EH (cell line): ENCODE measurements around the gene NOSIP.

ENCODE experiments used
- DNase-seq: peaks from one replicate; pipeline ENCODE4 v3.0.0-alpha.2; 2015; ENCODE audit warnings: low read depth

The NOSIP gene

GRCh38 chr19:49570997-49571676 is 9.2 kb downstream of the NOSIP start:
- peak; percentile 38 for DNase-seq

- DNase-seq, result peak; percentile 85
These were observed 10.1 kb downstream of the NOSIP start for GRCh38 chr19:49570138-49570856.

- peak; percentile 29 for DNase-seq
These were observed 12.4 kb downstream of the NOSIP start for GRCh38 chr19:49567861-49568441.

GRCh38 chr19:49566302-49566701 is 14.1 kb downstream of the NOSIP start:
- no peak for DNase-seq

GRCh38 chr19:49565261-49565660 is 15.1 kb downstream of the NOSIP start:
- DNase-seq, result no peak

DNA sequence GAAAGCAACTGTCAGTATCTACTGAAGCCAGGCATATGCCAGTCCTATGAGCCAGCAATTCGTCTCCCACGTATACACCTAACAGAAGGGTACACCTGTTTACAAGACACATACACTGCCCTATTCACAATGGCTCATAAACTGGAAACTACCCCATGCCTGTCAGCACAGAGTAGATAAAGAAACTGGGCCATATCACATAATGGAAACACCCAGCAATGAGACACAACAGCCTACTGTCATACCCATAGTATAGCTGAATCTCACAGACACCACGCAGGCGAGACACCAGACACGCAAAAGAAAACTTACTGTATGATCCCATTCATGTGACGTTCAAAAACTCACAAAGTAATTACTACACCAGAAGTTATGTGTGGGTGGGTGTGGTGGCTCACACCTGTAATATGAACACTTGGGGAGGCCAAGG is 15.7 kb downstream of the NOSIP start:
- DNase-seq, result no peak

DNA sequence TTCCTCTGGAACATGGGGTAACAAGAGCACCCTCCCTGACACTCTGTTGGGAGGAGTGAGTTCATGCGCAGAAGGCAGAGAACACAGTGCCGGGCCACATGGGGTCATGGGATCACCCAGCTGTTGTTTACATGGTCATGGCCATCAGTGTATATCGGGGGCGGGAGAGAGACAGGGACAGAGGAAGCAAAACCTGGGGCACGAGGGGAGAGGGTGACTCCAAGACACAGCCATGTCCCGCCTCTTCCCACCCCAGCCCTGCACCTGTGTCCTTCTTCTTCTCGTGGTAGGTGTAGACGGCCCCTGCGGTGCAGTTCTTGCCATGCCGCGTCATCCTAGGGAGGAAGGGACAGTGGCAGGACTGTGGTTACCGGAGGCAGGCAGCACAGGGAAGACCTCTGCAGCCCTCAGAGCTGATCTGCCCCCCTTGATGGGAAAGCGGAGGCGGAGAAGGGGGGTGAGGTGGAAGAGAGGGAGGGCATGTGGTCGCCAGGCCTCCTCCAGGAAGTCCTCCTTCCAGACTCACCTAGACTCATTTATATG is 19.9 kb downstream of the NOSIP start:
- no peak for DNase-seq

- no peak for DNase-seq
These were observed 20.4 kb downstream of the NOSIP start for GRCh38 chr19:49559928-49560327.

DNA sequence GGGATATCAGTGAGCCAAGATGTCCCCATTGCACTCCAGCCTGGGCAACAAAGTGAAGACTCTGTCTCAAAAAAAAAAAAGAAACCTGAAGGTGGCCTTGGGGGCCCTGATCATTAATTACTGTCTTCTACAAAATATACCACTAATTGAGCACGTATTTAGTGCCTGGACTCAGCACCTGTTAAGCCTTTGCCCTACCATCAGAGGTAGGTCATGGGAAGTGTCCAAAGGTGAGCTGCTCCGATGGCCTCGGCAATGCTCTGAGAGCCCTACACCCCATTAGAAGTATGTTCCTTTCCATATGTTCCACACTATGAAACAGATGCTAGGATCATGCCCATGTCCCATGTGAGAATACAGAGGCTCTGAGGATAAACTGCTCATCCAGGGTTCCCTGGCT is 20.9 kb downstream of the NOSIP start:
- no peak for DNase-seq

GRCh38 chr19:49558591-49558990 is 21.8 kb downstream of the NOSIP start:
- no peak for DNase-seq

GRCh38 chr19:49557641-49558325 is 22.6 kb downstream of the NOSIP start:
- DNase-seq, result no peak

- no peak for DNase-seq
These were observed 23.7 kb downstream of the NOSIP start for GRCh38 chr19:49556412-49557398.

GRCh38 chr19:49555600-49556411 is 24.6 kb downstream of the NOSIP start:
- peak; percentile 43 for DNase-seq

DNA sequence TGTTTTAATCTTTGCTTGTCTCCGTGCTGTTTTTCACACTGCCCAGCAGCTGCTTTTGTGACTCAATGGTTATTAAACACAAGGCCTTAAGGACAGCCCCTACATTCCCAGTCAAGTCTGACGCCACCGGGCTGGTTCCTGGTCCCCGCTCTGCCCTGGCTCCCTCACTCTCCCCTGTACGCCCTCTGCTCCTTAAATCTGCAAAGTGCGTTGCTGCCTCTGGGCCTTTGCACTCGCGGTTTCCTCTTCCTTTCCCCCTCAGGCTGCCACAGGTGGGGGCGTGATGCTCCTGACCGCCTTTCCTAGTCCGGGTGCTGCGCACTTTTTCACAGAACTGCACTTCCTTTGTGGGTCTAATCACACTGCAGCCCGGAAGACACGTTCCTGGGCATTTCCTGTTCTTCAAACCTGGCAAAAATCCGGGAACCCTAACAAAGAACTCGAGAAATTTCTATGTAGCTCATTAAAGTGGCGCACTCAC is 25.6 kb downstream of the NOSIP start:
- DNase-seq, result no peak

DNA sequence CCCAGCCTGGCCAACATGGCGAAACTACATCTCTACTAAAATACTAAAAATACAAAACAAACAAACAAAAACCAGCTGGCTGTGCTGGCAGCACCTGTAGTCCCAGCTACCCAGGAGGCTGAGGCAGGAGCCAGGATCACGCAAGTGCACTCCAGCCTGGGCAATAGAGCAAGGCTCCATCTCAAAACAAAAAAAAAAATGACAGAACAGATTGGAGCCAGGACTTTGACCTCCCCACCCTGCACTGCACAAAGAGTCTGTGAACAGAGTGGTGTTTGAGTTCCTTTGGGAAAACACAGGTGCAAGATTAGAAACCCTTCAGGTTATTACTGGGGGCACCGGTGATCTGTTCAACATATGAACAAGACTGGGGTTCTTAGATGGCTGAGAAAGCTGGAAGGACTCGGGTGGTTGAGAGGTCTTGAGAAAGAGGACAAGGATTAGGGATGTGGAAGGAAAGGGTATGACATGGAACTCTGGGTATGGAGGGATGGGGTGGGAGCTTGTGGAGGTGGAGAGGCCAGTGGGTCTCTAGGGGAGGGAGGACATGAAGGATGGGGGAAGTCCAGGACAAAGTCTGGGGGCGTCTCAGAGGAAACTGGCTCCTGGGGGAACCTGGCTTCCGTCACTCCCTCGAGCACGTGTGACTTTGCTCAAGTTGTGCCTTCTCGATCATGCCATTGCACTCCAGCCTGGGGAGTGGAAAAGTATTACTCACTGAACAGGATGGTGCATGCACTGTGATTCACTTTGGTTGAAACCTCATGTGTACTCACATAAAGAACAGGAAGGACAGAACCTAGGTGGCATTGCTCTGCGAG is 26.7 kb downstream of the NOSIP start:
- peak; percentile 76 for DNase-seq

GRCh38 chr19:49552749-49553148 is 27.6 kb downstream of the NOSIP start:
- DNase-seq, result no peak

DNA sequence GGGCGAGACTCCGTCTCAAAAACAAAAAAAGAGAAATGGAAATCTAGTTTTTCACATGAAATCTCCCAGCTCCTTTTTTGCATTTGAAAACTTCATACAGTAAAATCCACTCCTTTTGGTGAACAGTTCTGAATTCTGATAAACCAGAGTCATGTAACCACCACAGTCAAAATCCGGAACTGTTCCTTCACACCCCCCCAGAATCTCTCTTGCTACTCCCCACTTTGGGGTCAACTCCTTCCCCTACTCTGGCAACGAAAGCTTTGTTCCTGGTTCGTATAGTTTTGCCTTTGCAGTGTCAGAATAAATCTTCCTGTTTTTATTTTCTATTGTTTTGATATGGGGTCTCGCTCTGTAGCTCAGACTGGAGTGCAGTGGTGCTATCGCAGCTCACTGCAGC is 28.8 kb downstream of the NOSIP start:
- DNase-seq, result no peak

DNA sequence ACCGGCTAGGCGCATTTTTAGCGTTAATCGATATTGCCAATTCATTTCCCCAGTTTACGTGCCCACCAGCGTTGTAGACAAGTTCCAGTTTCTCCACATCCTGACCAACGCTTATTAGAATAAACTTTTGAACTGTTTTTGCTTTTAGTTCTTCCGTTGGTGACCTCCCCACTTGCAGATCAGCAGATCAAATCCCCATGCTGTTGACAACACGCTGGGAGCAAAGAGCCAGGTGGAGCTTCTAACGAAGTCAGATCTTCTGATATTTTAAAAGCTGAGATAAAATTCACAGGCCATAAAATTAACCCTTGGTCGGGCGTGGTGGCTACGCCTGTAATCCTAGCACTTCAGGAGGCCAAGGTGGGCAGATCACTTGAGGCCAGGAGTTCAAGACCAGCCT is 31.3 kb downstream of the NOSIP start:
- DNase-seq, result no peak

DNA sequence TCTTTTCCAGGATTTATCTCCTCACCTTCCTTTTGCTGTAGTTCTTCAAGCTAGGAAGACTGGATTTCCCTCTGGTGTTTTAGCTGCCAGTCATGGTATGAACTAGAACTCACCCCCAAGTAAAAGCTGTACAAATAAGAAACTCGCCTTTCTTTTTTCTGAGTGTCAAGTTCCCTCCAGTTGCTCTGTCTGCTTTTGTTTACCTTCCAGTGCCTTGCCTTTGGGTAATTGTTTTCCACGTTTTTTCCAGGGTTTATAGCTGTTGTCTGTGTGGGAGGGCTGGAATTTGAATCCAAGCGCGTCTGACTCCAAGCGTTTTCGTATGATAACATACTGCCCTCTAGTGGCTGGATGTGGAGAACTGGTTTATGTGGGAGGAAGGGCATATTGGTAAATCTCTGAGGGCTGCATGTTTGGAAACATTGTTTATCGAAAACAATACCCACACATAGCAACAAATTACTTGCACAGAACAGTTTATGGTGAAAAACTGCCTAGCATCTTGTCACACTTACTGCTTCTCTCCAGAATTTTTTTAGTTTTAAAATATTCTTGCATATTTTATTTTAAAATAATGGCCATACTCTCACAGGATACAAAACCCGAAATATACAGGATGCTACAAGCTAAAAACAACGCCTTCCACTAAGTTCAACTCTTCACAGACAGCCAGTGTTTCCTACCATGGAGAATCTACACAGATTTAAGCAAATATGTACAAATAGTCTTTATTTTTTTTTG is 33.4 kb downstream of the NOSIP start:
- peak; percentile 90 for DNase-seq
